ENCODE data around the gene WBP2.
"Not testable (repeated sequence)": the region's sequence is repeated elsewhere in the genome, so short reads cannot be mapped to it uniquely, and the experiment has no call there.

Gene WBP2

DNA sequence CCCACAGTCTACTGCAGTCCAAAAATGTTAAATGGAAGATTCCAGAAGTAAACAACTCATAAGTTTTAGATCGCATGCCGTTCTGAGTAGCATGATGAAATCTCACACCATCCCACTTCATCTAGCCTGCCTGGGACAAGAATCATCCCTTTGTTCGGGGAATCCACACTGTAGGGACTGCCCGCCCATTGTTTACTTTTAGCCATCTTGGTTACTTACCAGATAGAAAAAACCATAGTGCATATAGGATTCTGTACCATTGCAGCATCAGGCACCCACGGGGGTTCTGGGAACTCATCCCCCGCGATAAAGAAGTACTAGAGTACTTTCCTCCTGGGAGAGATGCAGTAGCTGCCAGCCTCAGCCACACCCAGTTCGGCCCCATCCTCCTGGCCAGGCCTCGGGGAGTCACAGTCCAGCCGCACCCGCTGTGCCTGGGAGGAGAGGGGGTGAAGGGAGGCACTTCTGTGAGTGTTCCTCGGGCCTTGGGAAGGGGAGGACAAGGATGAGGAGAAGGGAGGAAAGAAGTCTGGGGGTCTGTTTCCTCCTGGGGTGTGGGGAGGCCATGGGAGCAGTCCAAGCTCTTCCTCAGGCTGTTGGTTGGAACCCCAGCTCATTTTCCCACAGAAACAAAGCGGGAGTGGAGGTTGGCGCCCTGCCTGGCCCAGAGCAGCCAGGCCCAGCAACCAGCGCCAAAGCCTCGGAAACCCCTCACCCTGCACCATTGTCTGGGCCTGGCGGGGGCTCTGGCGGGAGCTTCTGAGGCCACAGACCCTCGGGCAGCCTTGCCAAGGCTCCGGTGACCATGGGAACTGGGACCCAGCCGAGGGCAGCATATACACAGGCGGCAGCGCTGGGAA is 14.4 kb upstream of the WBP2 start:
- no peak for TF ChIP-seq CTCF (IDR thresholded peaks at IDR 0.05; ENCODE audit: low read depth, low read length)
- no peak for DNase-seq (ENCODE audit: extremely low read depth, low read depth)

GRCh38 chr17:75868730-75869281 is 13.7 kb upstream of the WBP2 start:
- DNase-seq (ENCODE audit: extremely low read depth, low read depth): not testable (repeated sequence)

DNA sequence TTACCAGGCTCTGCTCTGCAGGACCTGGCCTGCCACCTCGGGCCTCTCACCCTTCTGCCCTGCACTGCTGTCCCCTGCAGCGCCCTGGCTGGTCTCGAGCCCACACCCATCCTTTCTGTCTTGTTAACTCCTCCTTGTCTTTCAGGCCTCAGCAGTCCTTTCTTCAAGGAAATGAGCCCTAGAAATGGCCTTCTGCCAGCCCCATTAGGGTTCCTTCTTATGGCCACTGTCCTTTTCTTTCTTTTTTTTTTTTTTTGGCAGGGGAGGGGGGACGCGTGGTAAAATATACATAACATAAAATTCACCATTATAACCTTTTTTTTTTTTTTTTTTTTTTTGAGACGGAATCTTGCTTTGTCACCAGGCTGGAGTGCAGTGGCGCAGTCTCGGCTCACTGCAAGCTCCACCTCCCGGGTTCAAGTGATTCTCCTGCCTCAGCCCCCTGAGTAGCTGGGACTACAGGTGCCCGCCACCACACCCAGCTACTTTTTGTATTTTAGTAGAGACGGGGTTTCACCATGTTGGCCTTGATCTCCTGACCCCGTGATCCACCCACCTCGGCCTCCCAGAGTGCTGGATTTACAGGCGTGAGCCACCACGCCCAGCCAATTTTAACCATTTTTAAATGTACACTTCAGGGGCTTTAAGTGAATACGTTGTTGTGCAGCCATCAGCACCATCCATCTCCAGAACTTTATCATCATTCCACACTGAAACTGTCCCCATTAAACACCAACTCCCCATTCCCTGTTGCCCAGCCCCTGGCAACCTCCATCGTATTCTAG is 10.5 kb upstream of the WBP2 start:
- DNase-seq (ENCODE audit: extremely low read depth, low read depth): not testable (repeated sequence)

DNA sequence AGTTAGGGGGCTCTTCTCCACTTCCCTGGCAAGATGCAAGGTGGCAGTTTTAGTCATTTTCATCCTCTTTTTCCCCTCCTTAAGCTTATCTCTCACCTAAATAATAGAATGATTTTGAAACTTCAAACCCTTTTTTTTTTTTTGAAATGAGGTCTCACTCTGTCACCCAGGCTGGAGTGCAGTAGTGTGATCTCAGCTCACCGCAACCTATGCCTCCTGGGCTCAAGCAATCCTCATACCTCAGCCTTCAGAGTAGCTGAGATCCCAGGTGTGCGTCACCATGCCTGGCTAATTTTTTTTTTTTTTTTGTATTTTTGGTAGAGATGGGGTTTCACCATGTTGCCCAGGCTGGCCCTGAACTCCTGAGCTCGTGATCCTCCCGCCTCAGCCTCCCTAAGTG is 9.8 kb upstream of the WBP2 start:
- DNase-seq (ENCODE audit: extremely low read depth, low read depth): not testable (repeated sequence)

- peak; percentile 75 for DNase-seq (ENCODE audit: extremely low read depth, low read depth)
These were observed 9.3 kb upstream of the WBP2 start for GRCh38 chr17:75864448-75864871.

GRCh38 chr17:75861927-75862317 is 6.8 kb upstream of the WBP2 start:
- TF ChIP-seq CTCF (IDR thresholded peaks at IDR 0.05; ENCODE audit: low read depth, low read length): no peak
- no peak for DNase-seq (ENCODE audit: extremely low read depth, low read depth)

More at GRCh38 chr17:75864448-75864871, 9.3 kb upstream of the WBP2 start:
- no peak for TF ChIP-seq CTCF (IDR thresholded peaks at IDR 0.05; ENCODE audit: low read depth, low read length)

GRCh38 chr17:75859358-75859757 is 4.2 kb upstream of the WBP2 start:
- not testable (repeated sequence) for DNase-seq (ENCODE audit: extremely low read depth, low read depth)

- no peak for TF ChIP-seq CTCF (IDR thresholded peaks at IDR 0.05; ENCODE audit: low read depth, low read length)
- DNase-seq (ENCODE audit: extremely low read depth, low read depth): no peak
These were observed 1.1 kb upstream of the WBP2 start for GRCh38 chr17:75856062-75856756.

GRCh38 chr17:75854881-75855309 is 240 bp downstream of the WBP2 start:
- DNase-seq (ENCODE audit: extremely low read depth, low read depth): no peak
- no peak; the same call in 1 of the 2 replicates for TF ChIP-seq CTCF (IDR thresholded peaks at IDR 0.05; ENCODE audit: low read depth, low read length)

Measured in AG09319 (cell line).